Panc1 (cell line): Measurements from ENCODE around the gene UGGT1. TPM values are rescaled to one million over a fixed set of nuclear protein-coding genes. Genes with fewer than 3 reads are reported as not detected.

Source experiments
- ATAC-seq: fragments of 200-7000 bp; cut with Tn5 transposase; 2 replicates; pipeline ENCODE4 v1.9.1; 2020; ENCODE audit warnings: mild to moderate bottlenecking, moderate library complexity
- BruUV-seq: library from RNA; stranded (reverse); fragments of 400-500 nt; replicated peaks from 2 replicates; lab custom pipeline; 2021; lab: Mats Ljungman, UMichigan
- CTCF ChIA-PET: fragments of 300-600 bp; sonication (Branson Sonifier 250); formaldehyde crosslinking; loops from one replicate; lab custom pipeline; 2022; ENCODE audit warnings: antibody characterized with exemption; lab: Charles Lee
- POLR2A ChIA-PET: fragments of 300-600 bp; sonication (Branson Sonifier 250); formaldehyde crosslinking; loops from one replicate; lab custom pipeline; 2022; ENCODE audit warnings: antibody characterized with exemption; lab: Charles Lee
- DNase-seq: peaks from one replicate; pipeline ENCODE4 v3.0.0-alpha.2; 2010; ENCODE audit warnings: low read depth, low spot score
- H3K27ac ChIP-seq: 2 replicates; pipeline ENCODE4 v1.5.1; 2011; ENCODE audit warnings: mild to moderate bottlenecking, low read length, inconsistent platforms
- H3K27me3 ChIP-seq: fragments of 200-500 bp; sonication (Bioruptor generic); 2 replicates; pipeline ENCODE4 v1.6.0; 2014; ENCODE audit warnings: low read length, inconsistent platforms; ENCODE audit not compliant: control insufficient read depth, insufficient read depth
- H3K36me3 ChIP-seq: fragments of 200-500 bp; sonication (Bioruptor generic); 2 replicates; pipeline ENCODE4 v1.5.1; 2014; ENCODE audit warnings: inconsistent platforms, mild to moderate bottlenecking, low read length, moderate library complexity; ENCODE audit not compliant: control insufficient read depth, insufficient read depth
- H3K4me1 ChIP-seq: 2 replicates; pipeline ENCODE4 v1.5.1; 2011; ENCODE audit warnings: inconsistent platforms, mild to moderate bottlenecking, low read length, moderate library complexity; ENCODE audit not compliant: control insufficient read depth, insufficient read depth
- H3K4me3 ChIP-seq, 2 experiments: 2 replicates each; pipeline ENCODE4 v1.5.1; 2011 to 2012; ENCODE audit warnings: low read depth in 2 of 2, low read length in 2 of 2, mild to moderate bottlenecking in 2 of 2, inconsistent platforms in 1 of 2, moderate library complexity in 1 of 2
- H3K9me3 ChIP-seq: fragments of 200-500 bp; sonication (Bioruptor generic); 2 replicates; pipeline ENCODE4 v1.5.1; 2014; ENCODE audit warnings: low read depth, mild to moderate bottlenecking, inconsistent platforms, low read length, moderate library complexity; ENCODE audit not compliant: control insufficient read depth, insufficient read depth
- CTCF ChIP-seq: fragments of 450-650 bp; IDR thresholded peaks from 2 replicates; pipeline ENCODE4 v1.5.1; 2017; ENCODE audit warnings: mild to moderate bottlenecking
- POLR2AphosphoS5 ChIP-seq: IDR thresholded peaks from 2 replicates; pipeline ENCODE4 v1.6.1; 2012; ENCODE audit warnings: mild to moderate bottlenecking, low read depth, low read length, moderate library complexity
- REST ChIP-seq, 2 experiments: IDR thresholded peaks; 2 replicates each; pipeline ENCODE4 v1.6.1; 2011 to 2012; ENCODE audit warnings: low read depth in 2 of 2, control low read depth in 1 of 2, low read length in 1 of 2, mild to moderate bottlenecking in 1 of 2, moderate library complexity in 1 of 2; ENCODE audit not compliant: insufficient read depth in 1 of 2
- SIN3A ChIP-seq: IDR thresholded peaks from 2 replicates; pipeline ENCODE4 v1.6.1; 2012; ENCODE audit warnings: low read depth, mild to moderate bottlenecking, low read length, moderate library complexity, borderline replicate concordance; ENCODE audit not compliant: insufficient read depth
- TCF7L2 ChIP-seq: IDR thresholded peaks from 2 replicates; pipeline ENCODE4 v1.6.1; 2011; ENCODE audit warnings: mild to moderate bottlenecking, low read depth, low read length, inconsistent platforms
- in situ Hi-C: cut with HindIII; loops from 2 replicates; pipeline ENCODE4 v1.10.0; 2016; ENCODE audit warnings: low sequenced_read_pairs, low pct_unique_long_range_greater_than_20kb
- intact Hi-C: fragments of 100-400 bp; cut with micrococcal nuclease; formaldehyde crosslinking; loops from one replicate; pipeline ENCODE4 v1.10.0; 2022; ENCODE audit not compliant: unreplicated experiment
- total RNA-seq: library from RNA; stranded (reverse); gene quantifications from one replicate; pipeline ENCODE4 v1.2.1, GENCODE V29; 2021; ENCODE audit not compliant: unreplicated experiment

UGGT1 gene
- total RNA-seq, 1 experiment from 2014 or later = 64.2 TPM

- H3K36me3 ChIP-seq = peaks cover 4% of the 10 kb centered on the region; the same call in 1 of the 2 replicates
- no peaks in the 10 kb centered on the region for H3K27me3 ChIP-seq
- TF ChIP-seq TCF7L2 (no peak), CTCF (no peak), POLR2AphosphoS5 (no peak), SIN3A (no peak), REST (IDR thresholded peaks at IDR 0.05; ENCODE audit: insufficient read depth in 1 of 2, low read depth in 2 of 2, low read length in 1 of 2) (no peak)
- ATAC-seq = no peak
- H3K4me3 ChIP-seq = no peak overlapping the region
- BruUV-seq = no TSS peak
- no peaks in the 10 kb centered on the region for H3K9me3 ChIP-seq
- in situ Hi-C loops (no loop called here), intact Hi-C loops (no loop called here)
- DNase-seq = no peak
- H3K27ac ChIP-seq = no peak overlapping the region
- ChIA-PET POLR2A (no interaction called here), CTCF (no interaction called here)
- no peaks in the 10 kb centered on the region for H3K4me1 ChIP-seq
Measured at GRCh38 chr2:128145651-128146050, 54.7 kb downstream of the UGGT1 start.

- no peaks in the 10 kb centered on the region for H3K4me1 ChIP-seq
- H3K9me3 ChIP-seq = no peaks in the 10 kb centered on the region
- BruUV-seq = no TSS peak
- DNase-seq = no peak
- in situ Hi-C loops (no loop called here), intact Hi-C loops (no loop called here)
- no peak for TF ChIP-seq SIN3A
- no peak for TF ChIP-seq REST (IDR thresholded peaks at IDR 0.05; ENCODE audit: insufficient read depth in 1 of 2, low read depth in 2 of 2, low read length in 1 of 2)
- no peak for TF ChIP-seq CTCF
- no peak for TF ChIP-seq POLR2AphosphoS5
- no peak for TF ChIP-seq TCF7L2
- ATAC-seq = no peak
- H3K27ac ChIP-seq = no peak overlapping the region
- H3K27me3 ChIP-seq = no peaks in the 10 kb centered on the region
- POLR2A ChIA-PET = no interaction called here
- H3K36me3 ChIP-seq = peaks cover 7% of the 10 kb centered on the region
- no peak overlapping the region for H3K4me3 ChIP-seq
- CTCF ChIA-PET = no interaction called here
Measured at GRCh38 chr2:128153786-128154185, 62.8 kb downstream of the UGGT1 start.
